ENCODE data around the gene CDCP2. TPM values are rescaled to one million over a fixed set of nuclear protein-coding genes. Genes with fewer than 3 reads are reported as not detected.

CDCP2 gene
- total RNA-seq, 1 experiment from 2014 or later: not detected

- no peak overlapping the region for H2AFZ ChIP-seq
- CTCF ChIA-PET: no interaction called here
Observed at GRCh38 chr1:54134295-54134694, 18.5 kb downstream of the CDCP2 start.

GRCh38 chr1:54132495-54132894, 20.3 kb downstream of the CDCP2 start:
- Histone ChIP-seq H4K20me1 (ENCODE audit: insufficient read depth) (no peaks in the 10 kb centered on the region), H3K27ac (no peak overlapping the region), H3K79me2 (ENCODE audit: low read depth) (no peaks in the 10 kb centered on the region), H3F3A (ENCODE audit: insufficient read depth, low read depth) (no peaks in the 10 kb centered on the region), H3K27me3 (ENCODE audit: insufficient read depth, low read depth) (no peaks in the 10 kb centered on the region; the same call in none of the 2 replicates), H3K4me1 (replicated peaks; ENCODE audit: insufficient read depth) (no peaks in the 10 kb centered on the region), H3K36me3 (ENCODE audit: low read depth) (no peaks in the 10 kb centered on the region), H3K4me2 (no peak overlapping the region), H3K9me3 (ENCODE audit: insufficient read depth, low read depth) (no peaks in the 10 kb centered on the region), H3K9me2 (ENCODE audit: insufficient read depth) (no peaks in the 10 kb centered on the region), H2AFZ (no peak overlapping the region), H3K4me3 (no peak overlapping the region)
- TF ChIP-seq EZH2 (IDR thresholded peaks at IDR 0.05; ENCODE audit: low read depth) (no peak), CTCF (conservative IDR thresholded peaks at IDR 0.05) (no peak)
- ChIA-PET CTCF (no interaction called here), POLR2A (ENCODE audit: unreplicated experiment) (no interaction called here)
- DNase-seq: no peak
- intact Hi-C loops (cut with micrococcal nuclease; ENCODE audit: unreplicated experiment): no loop called here
- BruUV-seq (replicated peaks): no TSS peak

More at GRCh38 chr1:54134295-54134694, 18.5 kb downstream of the CDCP2 start:
- Histone ChIP-seq H3K27ac (no peak overlapping the region), H3F3A (ENCODE audit: insufficient read depth, low read depth) (no peaks in the 10 kb centered on the region), H3K4me1 (replicated peaks; ENCODE audit: insufficient read depth) (no peaks in the 10 kb centered on the region), H4K20me1 (ENCODE audit: insufficient read depth) (no peaks in the 10 kb centered on the region), H3K36me3 (ENCODE audit: low read depth) (no peaks in the 10 kb centered on the region), H3K4me3 (no peak overlapping the region), H3K9me2 (ENCODE audit: insufficient read depth) (no peaks in the 10 kb centered on the region), H3K9me3 (ENCODE audit: insufficient read depth, low read depth) (no peaks in the 10 kb centered on the region), H3K27me3 (ENCODE audit: insufficient read depth, low read depth) (no peaks in the 10 kb centered on the region; the same call in 1 of the 2 replicates), H3K4me2 (no peak overlapping the region), H3K79me2 (ENCODE audit: low read depth) (no peaks in the 10 kb centered on the region)
- POLR2A ChIA-PET (ENCODE audit: unreplicated experiment): no interaction called here
- BruUV-seq (replicated peaks): no TSS peak
- DNase-seq: no peak
- intact Hi-C loops (cut with micrococcal nuclease; ENCODE audit: unreplicated experiment): no loop called here
- TF ChIP-seq CTCF (conservative IDR thresholded peaks at IDR 0.05) (no peak), EZH2 (IDR thresholded peaks at IDR 0.05; ENCODE audit: low read depth) (no peak)

- no peak for DNase-seq
- no peaks in the 10 kb centered on the region for H3K9me3 ChIP-seq (ENCODE audit: insufficient read depth, low read depth)
- no peaks in the 10 kb centered on the region for H3K4me1 ChIP-seq (replicated peaks; ENCODE audit: insufficient read depth)
- no peak overlapping the region for H3K4me2 ChIP-seq
- no TSS peak for BruUV-seq (replicated peaks)
- no peak overlapping the region for H2AFZ ChIP-seq
- POLR2A ChIA-PET (ENCODE audit: unreplicated experiment): interaction anchor here (0.6 kb wide), 1 partner anchor 122 kb away, joined by 3 read pairs; no protein-coding TSS in a partner anchor
- H3K36me3 ChIP-seq (ENCODE audit: low read depth): no peaks in the 10 kb centered on the region
- no peaks in the 10 kb centered on the region for H4K20me1 ChIP-seq (ENCODE audit: insufficient read depth)
- no peak overlapping the region for H3K27ac ChIP-seq
- no peaks in the 10 kb centered on the region for H3K9me2 ChIP-seq (ENCODE audit: insufficient read depth)
- no peaks in the 10 kb centered on the region for H3F3A ChIP-seq (ENCODE audit: insufficient read depth, low read depth)
- intact Hi-C loops (cut with micrococcal nuclease; ENCODE audit: unreplicated experiment): no loop called here
- no peaks in the 10 kb centered on the region for H3K79me2 ChIP-seq (ENCODE audit: low read depth)
- no peaks in the 10 kb centered on the region; the same call in none of the 2 replicates for H3K27me3 ChIP-seq (ENCODE audit: insufficient read depth, low read depth)
- no peak for TF ChIP-seq CTCF (conservative IDR thresholded peaks at IDR 0.05)
- no peak for TF ChIP-seq EZH2 (IDR thresholded peaks at IDR 0.05; ENCODE audit: low read depth)
- CTCF ChIA-PET: interaction anchor here (0.5 to 0.6 kb wide), 2 partner anchors 95 to 109 kb away, joined by 7 to 8 read pairs; no protein-coding TSS in a partner anchor
- H3K4me3 ChIP-seq: no peak overlapping the region
Observed at GRCh38 chr1:54131419-54131818, 21.4 kb downstream of the CDCP2 start.

All from PC-9 (cell line).